Activated T-cell treated with anti-CD3 and anti-CD28 coated beads, Interleukin-2, amount 50 U/mL, for 72 hours (primary cell): ENCODE results near the gene CASP8AP2. TPM values are rescaled to one million over a fixed set of nuclear protein-coding genes. Genes with fewer than 3 reads are reported as not detected.
"Not testable (repeated sequence)": the region's sequence is repeated elsewhere in the genome, so short reads cannot be mapped to it uniquely, and the experiment has no call there.

Experiments
- ATAC-seq, 2 donors: fragments of 150-1000 bp; cut with Tn5 transposase; replicated peaks in 1 of 2; 2 replicates each; pipeline ENCODE4 v1.10.0; 2021; ENCODE audit warnings: moderate library complexity in 2 of 2, mild to moderate bottlenecking in 1 of 2
- DNase-seq, 2 donors: peaks; one replicate each; pipeline ENCODE4 v3.0.0; 2021 to 2022; ENCODE audit warnings: mixed read lengths in 1 of 2
- H3K27ac Mint-ChIP-seq: one replicate; pipeline ENCODE4 v1.8.0; 2022; ENCODE audit warnings: mild to moderate bottlenecking, moderate library complexity, mixed read lengths
- H3K27me3 Mint-ChIP-seq: one replicate; pipeline ENCODE4 v1.8.0; 2022; ENCODE audit warnings: low read depth, mixed read lengths
- H3K36me3 Mint-ChIP-seq, 2 donors: one replicate each; pipeline ENCODE4 v1.8.0; 2022; ENCODE audit warnings: mixed read lengths in 2 of 2, mild to moderate bottlenecking in 1 of 2; ENCODE audit not compliant: insufficient read depth in 2 of 2
- H3K4me1 Mint-ChIP-seq: one replicate; pipeline ENCODE4 v1.8.0; 2022; ENCODE audit warnings: low read depth, mixed read lengths
- H3K4me3 Mint-ChIP-seq, 2 donors: one replicate each; pipeline ENCODE4 v1.8.0; 2022; ENCODE audit warnings: mild to moderate bottlenecking in 2 of 2, mixed read lengths in 2 of 2, moderate library complexity in 2 of 2
- H3K9me3 Mint-ChIP-seq, 2 donors: one replicate each; pipeline ENCODE4 v1.8.0; 2022; ENCODE audit warnings: mixed read lengths in 2 of 2
- total RNA-seq, 2 donors: library from RNA; stranded (reverse); gene quantifications; one replicate each; pipeline ENCODE4 v1.2.3, GENCODE V29; 2022

The CASP8AP2 gene
- 10 to 100 TPM; 27.2 to 36.1 TPM for total RNA-seq

DNA sequence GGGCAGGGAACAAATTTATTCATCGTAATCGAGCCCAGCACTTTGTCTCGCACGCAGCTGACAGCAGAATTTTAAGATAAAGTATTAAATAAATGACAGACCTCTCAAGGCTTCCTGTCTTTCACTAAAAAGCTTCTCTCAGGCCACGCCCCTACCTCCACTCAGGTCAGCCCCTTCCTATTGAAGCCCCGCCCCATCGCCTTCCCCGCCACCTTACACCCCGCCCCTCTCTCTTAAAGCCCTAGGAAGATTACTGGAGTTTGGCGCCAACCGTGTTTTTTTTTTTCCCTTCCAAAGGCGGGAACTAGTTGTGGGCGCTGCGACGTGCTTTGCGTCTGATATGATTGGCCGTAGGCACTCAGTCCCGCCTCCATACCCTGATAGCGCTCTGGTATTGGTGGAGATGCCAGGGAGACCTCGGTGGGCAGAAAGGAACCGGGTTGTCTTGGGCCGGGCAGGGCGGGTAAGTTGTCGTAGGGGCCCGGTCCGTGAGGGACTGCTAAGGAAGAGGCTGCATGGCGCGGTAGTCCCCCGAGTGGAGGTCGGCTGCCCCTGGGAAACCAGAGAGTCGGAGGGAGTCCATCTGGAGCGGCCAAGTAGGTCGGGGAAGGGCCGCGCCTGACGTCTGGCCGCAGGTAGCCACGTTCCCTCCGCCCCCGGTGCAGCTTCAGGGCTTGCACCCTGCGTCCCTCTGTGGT lies at the start of gene CASP8AP2:
Gene CASP8AP2 (plus strand): TSS at position 409 of the 698 bp plus-strand sequence.
- peak; percentile 98 for ATAC-seq
- peak within 1 kb of the TSS; percentile 96 to 99 for H3K4me3 Mint-ChIP-seq
- no peaks in the 10 kb centered on the region for H3K9me3 Mint-ChIP-seq
- peak; percentile 93 to 96 for DNase-seq
- peak within 1 kb of the TSS; percentile 98 for H3K27ac Mint-ChIP-seq
- H3K4me1 Mint-ChIP-seq, result peaks cover 35% of the 10 kb centered on the region
- H3K27me3 Mint-ChIP-seq, result no peaks in the 10 kb centered on the region
- peaks cover 10 to 29% of the 10 kb centered on the region in 2 donors for H3K36me3 Mint-ChIP-seq

DNA sequence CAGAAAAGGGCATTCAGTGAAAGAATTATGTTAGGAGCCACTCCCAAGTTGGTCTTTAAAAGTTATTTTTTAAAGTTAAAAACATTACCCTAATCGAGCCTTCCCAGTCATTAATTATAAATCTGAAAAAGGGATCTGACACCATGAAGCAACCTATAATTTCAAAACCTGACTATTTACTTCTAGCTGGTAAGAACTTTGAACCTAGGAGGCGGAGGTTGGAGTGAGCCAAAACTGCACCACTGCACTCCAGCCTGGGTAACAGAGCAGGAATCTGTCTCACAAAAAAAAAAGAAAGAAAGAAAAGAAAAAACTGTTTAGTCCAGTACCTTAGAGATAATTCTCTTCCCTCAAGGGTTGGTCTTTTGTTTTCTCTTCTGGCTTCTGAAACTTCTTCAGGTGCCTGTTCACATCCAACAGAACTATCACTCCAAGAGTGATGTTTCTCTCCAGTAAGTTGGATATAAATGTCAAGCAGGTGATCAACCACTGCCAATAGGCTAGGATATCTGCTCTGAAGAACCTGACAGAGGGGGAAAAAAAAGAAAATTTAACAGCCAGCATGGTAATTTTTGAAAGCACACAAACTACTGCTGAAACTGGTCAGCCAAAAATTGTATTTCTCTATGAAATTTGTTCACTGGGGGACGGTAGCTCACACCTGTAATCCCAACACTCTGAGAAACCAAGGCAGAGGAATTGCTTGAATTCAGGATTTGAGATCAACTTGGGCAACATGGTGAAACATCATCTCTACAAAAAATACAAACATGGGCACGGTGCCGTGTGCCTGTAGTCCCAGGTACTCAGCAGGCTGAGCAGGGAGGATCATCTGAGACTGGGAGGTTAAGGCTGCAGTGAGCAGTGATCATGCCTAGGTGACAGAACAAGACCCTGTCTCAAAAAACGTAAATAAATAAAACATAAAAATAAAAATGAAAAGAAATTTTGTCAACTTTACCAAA lies 48.3 kb upstream of the CASP8AP2 start:
- ATAC-seq (no peak), DNase-seq (no peak)
- H3K9me3 Mint-ChIP-seq, result no peaks in the 10 kb centered on the region
- no peak overlapping the region for H3K4me3 Mint-ChIP-seq
- no peaks in the 10 kb centered on the region for H3K4me1 Mint-ChIP-seq
- H3K27ac Mint-ChIP-seq, result no peak overlapping the region
- no peaks in the 10 kb centered on the region for H3K27me3 Mint-ChIP-seq
- peaks cover 15 to 49% of the 10 kb centered on the region in 2 donors for H3K36me3 Mint-ChIP-seq

DNA sequence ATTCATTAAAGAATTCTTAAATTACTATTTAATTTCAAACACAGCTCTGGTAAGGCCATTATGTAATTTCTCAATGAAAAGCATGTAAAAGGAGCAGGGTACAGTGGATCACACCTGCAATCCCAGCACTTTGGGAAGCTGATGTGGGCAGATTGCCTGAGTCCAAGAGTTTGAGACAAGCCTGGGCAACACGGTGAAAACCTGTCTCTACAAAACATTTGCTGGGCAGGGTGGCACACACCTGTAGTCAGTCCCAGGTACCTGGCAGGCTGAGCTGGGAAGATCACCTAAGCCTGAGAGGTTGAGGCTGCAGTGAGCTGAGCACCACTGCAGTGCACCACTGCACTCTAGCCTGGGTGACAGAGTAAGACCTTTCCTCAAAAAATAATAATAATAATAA lies 47.5 kb upstream of the CASP8AP2 start:
- ATAC-seq (no peak), DNase-seq (no peak)
- no peaks in the 10 kb centered on the region for H3K4me1 Mint-ChIP-seq
- H3K27ac Mint-ChIP-seq, result no peak overlapping the region
- H3K9me3 Mint-ChIP-seq, result no peaks in the 10 kb centered on the region
- H3K36me3 Mint-ChIP-seq, result peaks cover 15 to 49% of the 10 kb centered on the region in 2 donors
- no peak overlapping the region for H3K4me3 Mint-ChIP-seq
- H3K27me3 Mint-ChIP-seq, result no peaks in the 10 kb centered on the region

DNA sequence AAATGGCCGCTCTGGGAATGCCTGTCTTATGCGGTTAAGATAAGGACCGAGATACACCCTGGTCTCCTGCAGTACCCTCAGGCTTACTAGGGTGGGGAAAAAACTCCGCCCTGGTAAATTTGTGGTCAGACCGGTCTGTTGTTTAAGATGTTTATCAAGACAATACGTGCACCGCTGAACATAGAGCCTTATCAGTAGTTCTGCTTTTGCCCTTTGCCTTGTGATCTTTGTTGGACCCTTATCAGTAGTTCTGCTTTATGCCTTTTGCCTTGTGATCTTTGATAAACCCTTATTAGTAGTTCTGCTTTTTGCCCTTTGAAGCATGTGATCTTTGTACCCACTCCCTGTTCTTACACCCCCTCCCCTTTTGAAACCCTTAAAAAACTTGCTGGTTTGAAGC lies 46.4 kb upstream of the CASP8AP2 start:
- not testable (repeated sequence) for H3K9me3 Mint-ChIP-seq, ATAC-seq, H3K4me1 Mint-ChIP-seq, H3K4me3 Mint-ChIP-seq, DNase-seq, H3K27ac Mint-ChIP-seq, H3K27me3 Mint-ChIP-seq
- peaks cover 15 to 52% of the 10 kb centered on the region in 2 donors for H3K36me3 Mint-ChIP-seq

DNA sequence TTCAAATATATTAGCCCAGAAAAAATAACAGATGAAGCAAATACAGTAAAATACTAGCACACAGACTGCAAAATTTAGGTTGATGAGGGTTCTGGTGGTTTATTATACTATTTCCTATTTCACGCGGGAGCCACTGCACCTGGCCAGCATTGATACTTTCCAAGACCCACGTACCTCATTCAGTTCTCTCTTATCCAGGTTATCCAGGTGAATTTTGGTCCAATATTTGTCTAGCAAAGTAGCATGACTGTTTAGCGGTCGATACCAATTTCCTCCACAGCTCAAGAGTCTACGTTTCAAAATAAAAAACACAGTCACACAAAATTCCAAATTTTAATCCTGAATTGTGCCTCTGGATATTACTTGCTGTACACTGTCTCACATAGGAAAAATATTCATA lies 44.8 kb upstream of the CASP8AP2 start:
- H3K4me3 Mint-ChIP-seq, result no peak overlapping the region
- DNase-seq (no peak), ATAC-seq (no peak)
- H3K27me3 Mint-ChIP-seq, result no peaks in the 10 kb centered on the region
- H3K36me3 Mint-ChIP-seq, result peaks cover 13 to 54% of the 10 kb centered on the region in 2 donors
- no peak overlapping the region for H3K27ac Mint-ChIP-seq
- no peaks in the 10 kb centered on the region for H3K4me1 Mint-ChIP-seq
- no peaks in the 10 kb centered on the region for H3K9me3 Mint-ChIP-seq

DNA sequence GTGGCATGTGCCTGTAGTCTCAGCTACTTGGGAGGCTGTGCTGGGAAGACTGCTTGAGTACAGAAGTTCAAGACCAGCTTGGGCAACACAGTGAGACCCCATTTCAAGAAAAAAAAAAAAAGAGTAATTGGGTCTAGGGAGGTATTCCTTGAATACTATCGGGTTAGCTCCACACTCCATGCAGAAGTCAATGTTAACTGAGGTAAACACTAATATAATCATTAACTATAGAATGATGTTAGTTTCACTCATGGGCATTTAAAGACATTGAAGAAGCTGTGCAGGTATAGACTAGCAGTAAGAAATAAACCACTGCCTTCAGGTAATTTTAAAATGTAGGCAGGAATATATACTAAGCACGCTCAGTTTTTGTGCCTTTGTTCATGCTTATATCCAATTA lies 42.7 kb upstream of the CASP8AP2 start:
- Mint-ChIP-seq H3K4me1 (no peaks in the 10 kb centered on the region), H3K27ac (no peak overlapping the region), H3K36me3 (peaks cover 10 to 44% of the 10 kb centered on the region in 2 donors), H3K9me3 (no peaks in the 10 kb centered on the region), H3K27me3 (no peaks in the 10 kb centered on the region), H3K4me3 (no peak overlapping the region)
- ATAC-seq, result no peak
- no peak for DNase-seq

DNA sequence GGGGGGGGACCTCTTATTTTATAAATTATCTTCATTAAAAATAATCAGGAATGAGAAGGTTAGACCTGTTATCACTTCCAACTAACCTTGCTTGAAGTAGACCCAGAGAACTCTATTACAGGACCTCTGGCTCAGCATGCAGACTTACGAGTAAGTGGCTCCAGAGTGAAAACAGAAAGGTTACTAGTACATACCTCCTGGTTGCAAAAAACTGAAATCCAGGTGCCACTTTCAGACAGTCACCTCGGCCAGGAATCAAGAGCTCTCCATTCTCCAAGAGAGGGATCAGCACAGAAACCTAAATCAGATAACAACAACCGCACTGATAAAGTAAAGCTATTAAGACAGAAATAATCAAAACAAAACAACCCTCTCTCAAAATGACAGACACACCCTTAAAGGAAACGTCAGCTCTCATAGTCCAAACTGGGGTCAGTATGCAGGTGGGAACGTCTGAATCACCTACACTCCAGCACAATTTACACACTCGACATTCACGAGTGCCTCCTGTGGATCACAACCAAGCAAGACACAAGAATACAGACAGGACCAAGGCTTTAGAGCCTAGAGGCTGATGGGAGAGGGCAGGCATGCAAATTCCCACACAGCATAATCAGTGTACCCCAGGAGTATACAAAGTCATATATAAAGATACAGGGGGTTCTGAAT lies 41.9 kb upstream of the CASP8AP2 start:
- H3K4me3 Mint-ChIP-seq, result no peak overlapping the region
- no peaks in the 10 kb centered on the region for H3K4me1 Mint-ChIP-seq
- no peak overlapping the region for H3K27ac Mint-ChIP-seq
- H3K27me3 Mint-ChIP-seq, result no peaks in the 10 kb centered on the region
- no peaks in the 10 kb centered on the region for H3K9me3 Mint-ChIP-seq
- ATAC-seq (no peak), DNase-seq (no peak)
- peaks cover 9 to 43% of the 10 kb centered on the region in 2 donors for H3K36me3 Mint-ChIP-seq

DNA sequence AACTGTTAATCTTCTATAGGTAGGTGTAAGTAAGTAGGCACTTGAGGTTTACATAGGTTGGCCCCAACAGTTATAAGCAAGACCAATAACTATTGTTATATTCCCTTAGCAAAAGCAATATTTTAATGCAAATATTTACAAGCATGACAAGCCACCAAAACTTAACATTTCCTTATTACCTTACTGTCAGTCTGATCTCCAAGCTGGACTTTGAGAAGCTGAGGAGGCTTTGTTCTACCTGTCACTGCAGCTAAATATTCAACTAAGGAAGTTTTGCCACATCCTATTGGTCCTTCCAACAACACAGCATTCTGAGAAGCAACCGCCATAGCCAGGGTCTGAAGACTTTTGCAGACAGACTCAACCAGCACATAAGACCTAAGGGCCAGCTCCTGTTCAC lies 39.7 kb upstream of the CASP8AP2 start:
- no peak for DNase-seq
- Mint-ChIP-seq H3K27me3 (no peaks in the 10 kb centered on the region), H3K27ac (no peak overlapping the region), H3K4me1 (peaks cover 22% of the 10 kb centered on the region), H3K4me3 (no peak overlapping the region), H3K36me3 (peaks cover 8 to 48% of the 10 kb centered on the region in 2 donors), H3K9me3 (no peaks in the 10 kb centered on the region)
- no peak for ATAC-seq

DNA sequence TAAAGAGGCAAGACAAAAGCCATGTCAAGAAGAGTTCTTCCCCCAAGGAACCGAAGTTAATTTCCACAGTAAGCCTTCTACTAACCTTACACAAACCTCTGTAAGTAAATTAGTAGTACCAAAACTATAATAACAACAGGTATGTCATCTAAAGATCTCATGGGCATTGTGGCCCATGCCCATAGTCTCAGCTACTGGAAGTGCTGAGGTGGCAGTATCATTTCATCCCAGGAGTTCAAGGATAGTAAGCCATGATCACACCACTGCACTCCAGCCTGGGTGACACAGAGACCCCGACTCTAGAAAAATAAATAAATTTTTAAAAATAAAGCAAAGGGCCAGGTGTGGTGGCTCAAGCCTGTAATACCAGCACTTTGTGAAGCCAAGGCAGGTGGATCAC lies 39.3 kb upstream of the CASP8AP2 start:
- H3K4me3 Mint-ChIP-seq, result no peak overlapping the region
- H3K36me3 Mint-ChIP-seq, result peaks cover 6 to 48% of the 10 kb centered on the region in 2 donors
- no peak overlapping the region for H3K27ac Mint-ChIP-seq
- ATAC-seq (no peak), DNase-seq (no peak)
- no peaks in the 10 kb centered on the region for H3K27me3 Mint-ChIP-seq
- peaks cover 26% of the 10 kb centered on the region for H3K4me1 Mint-ChIP-seq
- no peaks in the 10 kb centered on the region for H3K9me3 Mint-ChIP-seq

DNA sequence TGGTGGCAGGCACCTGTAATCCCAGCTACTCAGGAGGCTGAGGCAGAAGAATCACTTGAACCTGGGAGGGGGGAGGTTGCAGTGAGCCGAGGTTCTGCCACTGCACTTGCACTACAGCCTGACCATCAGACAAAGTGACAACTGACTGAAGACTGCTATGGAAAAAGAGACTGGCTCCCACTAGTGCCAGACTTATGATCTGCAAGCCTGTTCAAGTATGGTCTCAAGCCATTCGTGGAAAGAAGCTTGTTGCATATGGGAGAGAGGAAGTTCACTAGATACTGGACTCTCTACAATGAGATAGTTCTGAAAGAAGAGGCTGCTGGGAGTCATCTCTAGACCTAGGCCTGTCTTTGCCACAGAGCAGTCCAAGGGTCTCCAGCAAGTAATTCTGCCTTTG lies 36.8 kb upstream of the CASP8AP2 start:
- DNase-seq (peak in 1 of 2 donors; percentile 9), ATAC-seq (peak in 1 of 2 donors; percentile 43)
- no peaks in the 10 kb centered on the region for H3K9me3 Mint-ChIP-seq
- H3K4me3 Mint-ChIP-seq, result peak overlapping the region in 1 of 2 donors; percentile 69
- H3K36me3 Mint-ChIP-seq, result peaks cover 4 to 47% of the 10 kb centered on the region in 2 donors
- H3K27me3 Mint-ChIP-seq, result no peaks in the 10 kb centered on the region
- peak overlapping the region; percentile 56 for H3K27ac Mint-ChIP-seq
- peaks cover 29% of the 10 kb centered on the region for H3K4me1 Mint-ChIP-seq

DNA sequence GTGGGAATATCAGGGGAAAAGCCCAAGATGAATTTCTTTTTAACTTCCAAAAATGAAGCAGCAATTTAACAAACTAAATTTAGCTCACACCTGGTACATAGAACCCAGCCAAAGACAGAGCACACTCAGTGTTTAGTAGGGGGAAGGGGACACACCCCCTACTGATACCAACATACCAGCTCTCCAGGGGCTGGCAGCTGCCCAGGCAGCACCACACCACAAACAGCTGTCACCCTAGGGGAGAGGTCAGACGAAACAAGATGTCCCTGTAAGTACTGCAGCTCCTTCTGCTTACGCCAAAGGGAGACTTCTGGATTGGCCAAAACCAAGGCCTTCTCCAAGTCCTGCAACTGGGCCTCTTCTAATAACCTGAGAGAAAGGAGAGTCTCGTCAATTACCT lies 36.1 kb upstream of the CASP8AP2 start:
- Mint-ChIP-seq H3K27ac (peak overlapping the region; percentile 72), H3K36me3 (peaks cover 4 to 41% of the 10 kb centered on the region in 2 donors), H3K4me3 (no peak overlapping the region), H3K27me3 (no peaks in the 10 kb centered on the region), H3K4me1 (peaks cover 29% of the 10 kb centered on the region), H3K9me3 (no peaks in the 10 kb centered on the region)
- ATAC-seq (no peak), DNase-seq (no peak)

DNA sequence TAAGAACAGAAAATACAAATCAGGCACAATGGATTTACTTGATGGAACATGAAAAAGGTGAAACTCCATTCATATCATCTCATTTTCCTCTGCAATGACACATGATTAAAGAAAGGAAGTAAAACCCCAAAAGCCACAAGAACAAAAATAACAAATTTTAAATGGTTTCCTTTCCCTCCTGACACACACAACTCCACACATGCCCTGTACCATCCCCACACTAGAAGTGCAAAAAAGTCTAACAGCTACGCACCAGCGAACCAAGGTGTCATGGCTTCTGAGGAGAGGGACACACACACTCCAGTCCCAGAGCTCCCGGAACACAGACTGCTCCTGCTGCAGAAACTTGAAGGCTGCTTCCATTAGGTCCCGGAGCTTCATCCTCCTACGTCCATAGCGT lies 35.4 kb upstream of the CASP8AP2 start:
- ATAC-seq (peak; percentile 51 to 58), DNase-seq (no peak)
- peaks cover 4 to 43% of the 10 kb centered on the region in 2 donors for H3K36me3 Mint-ChIP-seq
- H3K27me3 Mint-ChIP-seq, result no peaks in the 10 kb centered on the region
- H3K27ac Mint-ChIP-seq, result peak overlapping the region; percentile 72
- no peaks in the 10 kb centered on the region for H3K9me3 Mint-ChIP-seq
- peak overlapping the region; percentile 38 to 66 for H3K4me3 Mint-ChIP-seq
- peaks cover 30% of the 10 kb centered on the region for H3K4me1 Mint-ChIP-seq

DNA sequence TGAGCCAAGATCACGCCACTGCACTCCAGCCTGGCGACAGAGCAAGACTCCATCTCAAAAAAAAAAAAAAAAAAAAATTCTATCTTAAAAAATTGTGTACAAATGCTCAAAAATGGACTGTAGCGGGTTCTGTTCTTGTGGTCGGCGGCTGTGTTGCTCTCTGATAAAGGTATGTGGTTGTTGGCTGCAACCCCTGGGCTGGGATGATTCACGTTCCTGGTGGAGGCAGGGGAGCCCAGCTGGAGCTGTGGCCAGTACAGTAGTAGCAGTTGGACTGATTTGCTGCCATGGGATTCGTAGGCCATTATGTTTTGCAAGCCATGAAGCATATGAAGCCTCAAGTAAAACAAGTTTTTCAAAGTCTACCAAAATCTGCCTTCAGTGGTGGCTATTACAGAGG lies 32.4 kb upstream of the CASP8AP2 start:
- Mint-ChIP-seq H3K36me3 (peaks cover 4 to 43% of the 10 kb centered on the region in 2 donors), H3K27me3 (no peaks in the 10 kb centered on the region), H3K27ac (peak overlapping the region; percentile 72), H3K9me3 (no peaks in the 10 kb centered on the region), H3K4me3 (no peak overlapping the region), H3K4me1 (peaks cover 35% of the 10 kb centered on the region)
- DNase-seq (no peak), ATAC-seq (no peak)
